Measurements from ENCODE around the gene RBP5. TPM values are rescaled to one million over a fixed set of nuclear protein-coding genes. Genes with fewer than 3 reads are reported as not detected.

RBP5 gene
- total RNA-seq, 4 donors from 2014 or later = 0.78 to 9.9 (median 2.2) TPM

- WGBS, 2 donors = 83% methylated on average over 6 of the region's 6 CpGs
Observed at GRCh38 chr12:7154042-7154441, 25.4 kb upstream of the RBP5 start.

GRCh38 chr12:7152818-7153217 lies 24.1 kb upstream of the RBP5 start:
- no peak for DNase-seq (ENCODE audit: low spot score in 2 of 2)
- no peak for TF ChIP-seq EP300 (IDR thresholded peaks at IDR 0.05)
- no peak for TF ChIP-seq POLR2A (IDR thresholded peaks at IDR 0.05)
- no peak for TF ChIP-seq CTCF (IDR thresholded peaks at IDR 0.05)
- Histone ChIP-seq H3K36me3 (peaks cover 0 to 87% (median 4%) of the 10 kb centered on the region in 3 donors), H3K27ac (peak overlapping the region in 1 of 4 donors; percentile 3), H3K9me3 (no peaks in the 10 kb centered on the region), H3K4me1 (no peaks in the 10 kb centered on the region), H3K27me3 (no peaks in the 10 kb centered on the region), H3K4me3 (no peak overlapping the region)
- WGBS, 2 donors = 65 to 76% methylated on average over 4 of the region's 4 CpGs

More at GRCh38 chr12:7154042-7154441, 25.4 kb upstream of the RBP5 start:
- Histone ChIP-seq H3K9me3 (no peaks in the 10 kb centered on the region), H3K27me3 (no peaks in the 10 kb centered on the region), H3K4me1 (peaks cover 0 to 3% (median 0%) of the 10 kb centered on the region in 4 donors), H3K36me3 (peaks cover 0 to 87% (median 4%) of the 10 kb centered on the region in 3 donors), H3K4me3 (no peak overlapping the region), H3K27ac (no peak overlapping the region)
- DNase-seq (ENCODE audit: low spot score in 2 of 2) = no peak
- TF ChIP-seq POLR2A (IDR thresholded peaks at IDR 0.05) = no peak
- TF ChIP-seq EP300 (IDR thresholded peaks at IDR 0.05) = no peak
- TF ChIP-seq CTCF (IDR thresholded peaks at IDR 0.05) = no peak

GRCh38 chr12:7151532-7151931 lies 22.8 kb upstream of the RBP5 start:
- 84 to 88% methylated on average over 6 of the region's 6 CpGs for WGBS, 2 donors
- Histone ChIP-seq H3K4me1 (no peaks in the 10 kb centered on the region), H3K9me3 (no peaks in the 10 kb centered on the region), H3K27me3 (no peaks in the 10 kb centered on the region), H3K36me3 (peaks cover 0 to 80% (median 4%) of the 10 kb centered on the region in 3 donors), H3K27ac (no peak overlapping the region), H3K4me3 (no peak overlapping the region)
- peak in 1 of 2 donors; percentile 50 for DNase-seq (ENCODE audit: low spot score in 2 of 2)
- TF ChIP-seq EP300 (IDR thresholded peaks at IDR 0.05) = no peak
- TF ChIP-seq POLR2A (IDR thresholded peaks at IDR 0.05) = no peak
- no peak for TF ChIP-seq CTCF (IDR thresholded peaks at IDR 0.05)

- H3K27ac ChIP-seq = no peak overlapping the region
- H3K27me3 ChIP-seq = no peaks in the 10 kb centered on the region
- 91 to 95% methylated on average over 6 of the region's 6 CpGs for WGBS, 2 donors
- H3K4me1 ChIP-seq = peaks cover 0 to 2% (median 0%) of the 10 kb centered on the region in 4 donors
- peaks cover 0 to 80% (median 4%) of the 10 kb centered on the region in 3 donors for H3K36me3 ChIP-seq
- DNase-seq (ENCODE audit: low spot score in 2 of 2) = no peak
- no peak overlapping the region for H3K4me3 ChIP-seq
- TF ChIP-seq POLR2A (IDR thresholded peaks at IDR 0.05) (no peak), CTCF (IDR thresholded peaks at IDR 0.05) (no peak), EP300 (IDR thresholded peaks at IDR 0.05) (no peak)
- H3K9me3 ChIP-seq = no peaks in the 10 kb centered on the region
Observed at GRCh38 chr12:7150841-7151240, 22.2 kb upstream of the RBP5 start.

GRCh38 chr12:7150356-7150755 lies 21.7 kb upstream of the RBP5 start:
- Histone ChIP-seq H3K4me1 (peaks cover 0 to 7% (median 2%) of the 10 kb centered on the region in 4 donors), H3K36me3 (peaks cover 0 to 79% (median 4%) of the 10 kb centered on the region in 3 donors), H3K27ac (no peak overlapping the region), H3K4me3 (no peak overlapping the region), H3K9me3 (no peaks in the 10 kb centered on the region), H3K27me3 (no peaks in the 10 kb centered on the region)
- 83 to 86% methylated on average over 12 of the region's 12 CpGs for WGBS, 2 donors
- TF ChIP-seq POLR2A (IDR thresholded peaks at IDR 0.05) (no peak), CTCF (IDR thresholded peaks at IDR 0.05) (no peak), EP300 (IDR thresholded peaks at IDR 0.05) (no peak)
- DNase-seq (ENCODE audit: low spot score in 2 of 2) = no peak
